GM18517 (cell line): ENCODE results near the gene NXNL1.
"Not testable (repeated sequence)": the region's sequence is repeated elsewhere in the genome, so short reads cannot be mapped to it uniquely, and the experiment has no call there.

Source experiments
- ATAC-seq: cut with Tn5 transposase; IDR thresholded peaks from one replicate; pipeline ENCODE4 v1.9.1; 2021; ENCODE audit warnings: mild to moderate bottlenecking, moderate library complexity; ENCODE audit not compliant: unreplicated experiment

The NXNL1 gene, protein sequence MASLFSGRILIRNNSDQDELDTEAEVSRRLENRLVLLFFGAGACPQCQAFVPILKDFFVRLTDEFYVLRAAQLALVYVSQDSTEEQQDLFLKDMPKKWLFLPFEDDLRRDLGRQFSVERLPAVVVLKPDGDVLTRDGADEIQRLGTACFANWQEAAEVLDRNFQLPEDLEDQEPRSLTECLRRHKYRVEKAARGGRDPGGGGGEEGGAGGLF

GRCh38 chr19:17460372-17461230 lies at the start of gene NXNL1:
NXNL1 (minus strand) TSS chr19:17460926; CDS start chr19:17460869, 57 bp downstream.
- ATAC-seq = no peak

DNA sequence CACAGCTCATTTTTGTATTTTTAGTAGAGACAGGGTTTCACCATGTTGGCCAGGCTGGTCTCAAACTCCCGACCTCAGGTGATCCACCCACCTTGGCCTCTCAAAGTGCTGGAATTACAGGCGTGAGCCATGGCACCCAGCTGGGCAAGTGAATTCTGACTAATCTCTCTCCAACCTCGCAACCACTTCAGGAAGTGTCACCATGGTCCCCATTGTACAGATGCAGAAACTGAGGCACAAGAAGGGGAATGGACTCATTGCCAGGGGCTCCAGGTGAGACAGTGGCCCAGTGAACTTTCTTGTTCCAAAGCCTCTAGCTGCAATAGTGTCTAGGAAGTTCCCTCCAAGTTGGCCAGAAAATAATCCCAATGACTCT lies 47.8 kb upstream of the NXNL1 start:
- ATAC-seq = not testable (repeated sequence)

GRCh38 chr19:17506745-17507144 lies 46.0 kb upstream of the NXNL1 start:
- ATAC-seq = no peak

- no peak for ATAC-seq
Measured at GRCh38 chr19:17505223-17505622, 44.5 kb upstream of the NXNL1 start.

DNA sequence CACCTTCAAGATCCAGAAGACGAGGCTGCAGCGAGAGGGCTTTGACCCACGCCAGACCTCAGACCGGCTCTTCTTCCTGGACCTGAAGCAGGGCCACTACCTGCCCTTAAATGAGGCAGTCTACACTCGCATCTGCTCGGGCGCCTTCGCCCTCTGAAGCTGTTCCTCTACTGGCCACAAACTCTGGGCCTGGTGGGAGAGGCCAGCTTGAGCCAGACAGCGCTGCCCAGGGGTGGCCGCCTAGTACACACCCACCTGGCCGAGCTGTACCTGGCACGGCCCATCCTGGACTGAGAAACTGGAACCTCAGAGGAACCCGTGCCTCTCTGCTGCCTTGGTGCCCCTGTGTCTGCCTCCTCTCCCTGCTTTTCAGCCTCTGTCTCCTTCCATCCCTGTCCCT lies 43.7 kb upstream of the NXNL1 start:
- no peak for ATAC-seq

- no peak for ATAC-seq
Measured at GRCh38 chr19:17504030-17504429, 43.3 kb upstream of the NXNL1 start.

GRCh38 chr19:17503240-17503639 lies 42.5 kb upstream of the NXNL1 start:
- no peak for ATAC-seq

DNA sequence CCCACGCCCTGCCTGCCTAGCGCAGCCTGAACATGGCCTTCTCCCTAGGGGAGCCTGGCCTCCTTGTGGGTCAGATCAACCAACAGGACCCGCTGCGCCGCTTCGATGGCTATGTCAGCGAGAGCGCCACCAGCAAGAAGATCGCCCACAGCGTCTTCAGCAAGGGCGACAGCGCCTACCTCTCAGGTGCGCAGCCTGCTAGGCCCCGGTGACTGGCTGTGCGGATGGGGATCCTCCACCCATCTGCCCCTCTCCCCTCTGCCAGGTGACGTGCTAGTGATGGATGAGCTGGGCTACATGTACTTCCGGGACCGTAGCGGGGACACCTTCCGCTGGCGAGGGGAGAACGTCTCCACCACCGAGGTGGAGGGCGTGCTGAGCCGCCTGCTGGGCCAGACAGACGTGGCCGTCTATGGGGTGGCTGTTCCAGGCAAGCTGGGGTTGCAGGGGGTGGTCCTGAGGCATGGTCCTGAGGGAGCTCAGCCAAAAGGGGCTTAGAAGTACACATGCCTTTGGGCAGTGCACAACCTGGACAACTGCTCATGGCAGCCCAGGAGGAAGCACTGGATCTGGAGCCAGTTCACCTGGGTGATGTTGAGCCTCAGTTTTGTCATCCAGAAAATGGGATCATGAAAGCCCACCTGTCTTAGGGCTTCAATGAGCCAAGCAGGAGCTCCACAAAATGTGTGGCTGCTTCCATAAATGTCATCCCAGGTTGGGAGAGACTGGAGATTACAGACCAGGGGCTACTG lies 39.9 kb upstream of the NXNL1 start:
- no peak for ATAC-seq

- ATAC-seq = no peak
Measured at GRCh38 chr19:17499648-17500446, 39.1 kb upstream of the NXNL1 start.

- not testable (repeated sequence) for ATAC-seq
Measured at GRCh38 chr19:17499025-17499424, 38.3 kb upstream of the NXNL1 start.

- no peak for ATAC-seq
Measured at GRCh38 chr19:17497149-17497798, 36.5 kb upstream of the NXNL1 start.

DNA sequence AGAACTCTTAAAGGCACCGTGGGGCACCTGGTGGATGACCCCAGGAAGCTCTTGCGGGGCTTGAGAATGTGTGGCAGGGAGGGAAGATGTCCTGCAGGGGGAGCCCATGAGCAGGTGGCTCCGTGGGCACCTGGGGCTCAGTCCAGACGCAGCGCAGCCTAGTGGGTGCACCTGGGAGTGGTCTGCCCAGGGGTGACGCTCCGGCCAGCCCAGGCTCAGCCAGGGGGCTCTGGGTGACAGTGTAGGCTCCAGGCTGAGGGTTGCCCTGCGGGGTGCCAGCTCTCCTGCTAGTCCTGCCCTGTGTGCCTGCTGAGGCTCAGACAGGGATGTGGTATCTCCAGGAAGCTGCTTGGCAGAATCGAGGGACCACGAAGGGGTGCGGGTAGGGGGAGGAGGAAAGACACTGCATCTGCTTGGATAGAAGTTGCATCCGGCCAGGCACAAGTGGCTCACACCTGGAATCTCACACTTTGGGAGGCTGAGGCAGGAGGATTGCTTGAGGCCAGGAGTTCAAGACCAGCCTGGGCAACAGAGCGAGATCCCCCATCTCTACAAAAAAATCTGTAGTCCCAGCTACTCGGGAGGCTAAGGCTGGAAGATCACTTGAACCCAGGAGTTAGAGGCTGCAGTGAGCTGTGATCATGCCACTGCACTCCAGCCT lies 35.7 kb upstream of the NXNL1 start:
- ATAC-seq = no peak

- no peak for ATAC-seq
Measured at GRCh38 chr19:17495639-17496296, 35.0 kb upstream of the NXNL1 start.

DNA sequence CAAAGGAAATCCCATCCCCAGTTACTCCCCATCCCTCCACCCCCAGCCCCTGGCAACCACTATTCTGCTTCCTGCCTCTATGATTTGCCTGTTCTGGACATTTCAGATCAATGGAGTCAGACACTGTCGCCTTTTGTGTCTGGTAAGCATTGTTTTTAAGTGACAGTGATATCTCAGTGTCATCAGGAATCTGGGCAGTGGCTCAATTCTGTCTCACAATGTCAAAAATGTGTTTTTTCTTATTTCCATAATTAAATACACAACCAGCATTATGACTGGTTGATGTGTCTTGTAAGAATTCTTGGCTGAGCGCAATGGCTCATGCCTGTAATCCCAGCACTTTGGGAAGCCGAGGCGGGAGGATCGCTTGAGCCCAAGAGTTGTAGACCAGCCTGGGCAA lies 30.6 kb upstream of the NXNL1 start:
- no peak for ATAC-seq

DNA sequence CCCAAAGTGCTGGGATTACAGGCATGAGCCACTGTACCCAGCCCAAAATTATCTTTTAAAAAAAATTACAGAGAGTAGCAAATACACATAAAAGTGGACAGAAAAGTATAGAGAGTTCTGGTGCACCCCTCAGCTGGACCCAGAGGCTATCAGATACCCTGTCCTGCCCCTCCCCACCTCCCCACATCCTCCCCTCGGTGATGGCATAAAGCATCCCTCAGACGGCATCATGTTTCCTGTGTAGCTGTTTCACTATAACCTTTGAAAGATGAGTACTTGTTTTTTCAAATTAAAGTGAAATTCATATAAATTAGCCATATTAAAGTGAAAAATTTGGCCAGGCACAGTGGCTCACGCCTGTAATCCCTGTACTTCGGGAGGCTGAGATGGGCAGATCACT lies 29.7 kb upstream of the NXNL1 start:
- no peak for ATAC-seq

DNA sequence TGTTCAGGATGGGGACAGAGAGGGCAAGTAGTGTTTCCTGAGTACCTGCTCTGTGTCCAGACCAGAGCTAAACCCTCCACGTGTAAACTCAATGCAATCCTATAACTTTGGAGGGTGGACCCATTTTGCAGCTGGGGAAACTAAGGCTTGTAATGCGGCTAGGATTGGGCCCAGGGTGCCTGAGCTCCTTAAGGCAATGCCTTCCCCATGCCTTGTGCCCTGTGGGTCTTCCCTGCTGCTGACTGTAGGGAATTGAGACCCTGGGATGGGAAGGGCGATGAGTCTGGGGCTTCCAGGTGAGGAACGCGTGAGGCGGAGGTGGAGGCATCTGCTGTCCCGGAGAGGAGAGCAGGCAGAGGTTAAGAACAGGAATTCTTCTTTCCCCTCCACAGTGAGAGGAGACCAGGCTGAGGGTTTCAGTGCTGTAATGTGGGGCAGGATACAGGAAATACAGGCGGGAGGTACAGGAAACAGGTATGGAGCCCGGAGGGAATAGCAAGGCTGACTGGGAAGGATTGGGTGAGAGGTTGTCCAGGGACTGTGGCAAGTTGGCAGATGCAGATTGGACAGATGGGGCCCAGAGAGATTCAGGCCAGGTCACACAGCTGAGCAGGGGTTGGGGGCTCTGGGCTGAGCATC lies 28.8 kb upstream of the NXNL1 start:
- ATAC-seq = no peak

- ATAC-seq = no peak
Measured at GRCh38 chr19:17488593-17489391, 28.1 kb upstream of the NXNL1 start.
